Kidney epithelial cell (primary cell): ENCODE results near the gene DNAJB1. TPM values are rescaled to one million over a fixed set of nuclear protein-coding genes. Genes with fewer than 3 reads are reported as not detected.
A peak's percentile ranks its signal among the peaks of the same experiment; 100 is the strongest.

ENCODE experiments used
- DNase-seq: peaks from one replicate; pipeline ENCODE4 v3.0.0-alpha.2; 2010; ENCODE audit warnings: low read depth
- H3K27me3 ChIP-seq: 2 replicates; pipeline ENCODE4 v1.6.0; 2011; ENCODE audit warnings: low read length; ENCODE audit not compliant: control insufficient read depth, insufficient read depth
- H3K36me3 ChIP-seq: 2 replicates; pipeline ENCODE4 v1.5.1; 2011; ENCODE audit warnings: low read length; ENCODE audit not compliant: control insufficient read depth, insufficient read depth
- H3K4me3 ChIP-seq: 2 replicates; pipeline ENCODE4 v1.5.1; 2011; ENCODE audit warnings: low read depth, mild to moderate bottlenecking, control low read depth, low read length
- CTCF ChIP-seq: IDR thresholded peaks from 2 replicates; pipeline ENCODE4 v1.5.1; 2011; ENCODE audit warnings: mild to moderate bottlenecking, moderate library complexity, low read length, control low read depth, inconsistent platforms; ENCODE audit not compliant: insufficient read depth, poor library complexity, severe bottlenecking
- total RNA-seq: library from RNA; depleted of rRNA; stranded (reverse); fragments of >200 nt; gene quantifications from 2 replicates; pipeline ENCODE4 v1.2.3, GENCODE V29; 2015

The DNAJB1 gene
- total RNA-seq, 1 donor from 2014 or later = 58.1 TPM

GRCh38 chr19:14478113-14478545, 40.1 kb downstream of the DNAJB1 start:
- no peak overlapping the region for H3K4me3 ChIP-seq
- DNase-seq = no peak
- peaks cover 5% of the 10 kb centered on the region for H3K27me3 ChIP-seq
- peaks cover 4% of the 10 kb centered on the region for H3K36me3 ChIP-seq
- no peak for TF ChIP-seq CTCF

GRCh38 chr19:14477418-14478112, 40.6 kb downstream of the DNAJB1 start:
- Histone ChIP-seq H3K4me3 (no peak overlapping the region), H3K36me3 (peaks cover 4% of the 10 kb centered on the region), H3K27me3 (peaks cover 10% of the 10 kb centered on the region)
- TF ChIP-seq CTCF = no peak
- no peak for DNase-seq

GRCh38 chr19:14476673-14477401, 41.4 kb downstream of the DNAJB1 start:
- no peak overlapping the region for H3K4me3 ChIP-seq
- peaks cover 4% of the 10 kb centered on the region for H3K36me3 ChIP-seq
- no peak for TF ChIP-seq CTCF
- peak; percentile 60 for DNase-seq
- peaks cover 14% of the 10 kb centered on the region for H3K27me3 ChIP-seq

- no peak for TF ChIP-seq CTCF
- DNase-seq = no peak
These were observed 41.9 kb downstream of the DNAJB1 start for GRCh38 chr19:14476327-14476672.

GRCh38 chr19:14475251-14476073, 42.7 kb downstream of the DNAJB1 start, which contains the start of gene PTGER1:
PTGER1 (minus strand) TSS chr19:14475354; CDS start chr19:14474320, 1,034 bp downstream.
- no peak for DNase-seq
- Histone ChIP-seq H3K27me3 (peaks cover 14% of the 10 kb centered on the region), H3K4me3 (no peak within 1 kb of the TSS), H3K36me3 (peaks cover 4% of the 10 kb centered on the region)
- TF ChIP-seq CTCF = peak; percentile 52

More at GRCh38 chr19:14476327-14476672, 41.9 kb downstream of the DNAJB1 start:
- peaks cover 4% of the 10 kb centered on the region for H3K36me3 ChIP-seq
- peaks cover 14% of the 10 kb centered on the region for H3K27me3 ChIP-seq
- H3K4me3 ChIP-seq = no peak overlapping the region
